Kidney (tissue), 14 donors: Measurements from ENCODE around the gene TSGA10IP. TPM values are rescaled to one million over a fixed set of nuclear protein-coding genes. Genes with fewer than 3 reads are reported as not detected.
A peak's percentile ranks its signal among the peaks of the same experiment; 100 is the strongest.

Source experiments
- DNase-seq, 5 donors: peaks; one replicate each; pipeline ENCODE4 v3.0.0-alpha.2; 2013 to 2020
- FAIRE-seq: peaks from 2 replicates; lab custom pipeline; 2012; peaks lifted over from hg19 to GRCh38; lab: Jason Lieb, UNC
- H3K27ac ChIP-seq, 2 donors: one replicate each; pipeline ENCODE4 v1.7.0; 2013; ENCODE audit warnings: low read depth in 2 of 2, low read length in 2 of 2, inconsistent platforms in 1 of 2
- H3K27me3 ChIP-seq: one replicate; pipeline ENCODE4 v1.7.1; 2013; ENCODE audit warnings: low read length, inconsistent platforms; ENCODE audit not compliant: control insufficient read depth, insufficient read depth
- H3K36me3 ChIP-seq, 3 donors: one replicate each; pipeline versions ENCODE4 v1.7.0 to v1.7.1; 2013; ENCODE audit warnings: low read length in 3 of 3, control low read depth in 1 of 3, inconsistent platforms in 1 of 3; ENCODE audit not compliant: insufficient read depth in 3 of 3, control insufficient read depth in 2 of 3
- H3K4me1 ChIP-seq, 3 donors: one replicate each; pipeline versions ENCODE4 v1.7.0 to v1.7.1; 2013; ENCODE audit warnings: low read length in 3 of 3, inconsistent platforms in 1 of 3, low read depth in 1 of 3; ENCODE audit not compliant: control insufficient read depth in 2 of 3, insufficient read depth in 2 of 3
- H3K4me3 ChIP-seq, 3 donors: one replicate each; pipeline versions ENCODE4 v1.7.0 to v1.8.1; 2013; ENCODE audit warnings: low read length in 3 of 3, control low read depth in 1 of 3, inconsistent platforms in 1 of 3
- H3K9ac ChIP-seq, 3 donors: one replicate each; pipeline versions ENCODE4 v1.7.0 to v1.7.1; 2013; ENCODE audit warnings: low read length in 3 of 3, control low read depth in 1 of 3, inconsistent platforms in 1 of 3
- H3K9me3 ChIP-seq, 3 donors: one replicate each; pipeline versions ENCODE4 v1.7.0 to v1.7.1; 2013; ENCODE audit warnings: low read length in 3 of 3, control low read depth in 1 of 3, inconsistent platforms in 1 of 3; ENCODE audit not compliant: control insufficient read depth in 2 of 3, insufficient read depth in 1 of 3
- CTCF ChIP-seq: IDR thresholded peaks from 3 replicates; pipeline ENCODE4 v1.5.1; 2012; ENCODE audit warnings: mild to moderate bottlenecking, moderate library complexity, borderline replicate concordance; ENCODE audit not compliant: insufficient read depth; ENCODE audit errors: extremely low read depth
- intact Hi-C: fragments of 100-400 bp; cut with DNase I; formaldehyde crosslinking; loops from one replicate; pipeline ENCODE4 v1.11.1; 2022
- polyA plus RNA-seq: library from polyadenylated mRNA; stranded (reverse); fragments of 350-450 nt; fragmentation: Illumina TruSeq; extraction: RNeasy Lipid Tissue Mini Kit (QIAGEN cat#74804); gene quantifications from one replicate; pipeline ENCODE4 v1.2.3, GENCODE V29; 2014; ENCODE audit warnings: low read depth, low replicate concordance; ENCODE audit not compliant: insufficient read depth
- total RNA-seq: library from RNA; stranded (reverse); fragmentation: NEBNext Ultra II Directional; extraction: Animal tissue kit (Norgen Biotek cat#: 25700); gene quantifications from one replicate; pipeline ENCODE4 v1.2.1, GENCODE V29; 2021
- donor health status: control.
- donor health status: control.
- donor health status: control.
- donor health status: control.
- donor health status: control.
- donor health status: DM: yes; HTN: yes; CAD: no.
- donor health status: Normal renal cell carcinoma (clear cell type).

TSGA10IP gene
- total and polyA plus RNA-seq, 2 donors from 2014 or later: not detected

- no peak for TF ChIP-seq CTCF
- DNase-seq (peak in 1 of 5 donors; percentile 34), FAIRE-seq (no peak)
- no peaks in the 10 kb centered on the region for H3K9me3 ChIP-seq
- H3K36me3 ChIP-seq: peaks cover 0 to 7% (median 3%) of the 10 kb centered on the region in 3 donors
- no peak overlapping the region for H3K9ac ChIP-seq
- intact Hi-C loops: no loop called here
- H3K27ac ChIP-seq: no peak overlapping the region
- peaks cover 0 to 6% (median 0%) of the 10 kb centered on the region in 3 donors for H3K4me1 ChIP-seq
- H3K27me3 ChIP-seq: peaks cover 3% of the 10 kb centered on the region
- H3K4me3 ChIP-seq: no peak overlapping the region
Observed at GRCh38 chr11:66006134-66006890, 61.0 kb downstream of the TSGA10IP start.

GRCh38 chr11:66006891-66007176, 61.6 kb downstream of the TSGA10IP start:
- intact Hi-C loops: no loop called here
- no peak overlapping the region for H3K4me3 ChIP-seq
- TF ChIP-seq CTCF: no peak
- FAIRE-seq (no peak), DNase-seq (no peak)
- no peak overlapping the region for H3K27ac ChIP-seq
- no peaks in the 10 kb centered on the region for H3K9me3 ChIP-seq
- no peak overlapping the region for H3K9ac ChIP-seq
- peaks cover 6% of the 10 kb centered on the region for H3K27me3 ChIP-seq
- H3K4me1 ChIP-seq: peaks cover 0 to 6% (median 0%) of the 10 kb centered on the region in 3 donors
- H3K36me3 ChIP-seq: peaks cover 0 to 7% (median 3%) of the 10 kb centered on the region in 3 donors

GRCh38 chr11:66007201-66007634, 61.9 kb downstream of the TSGA10IP start:
- intact Hi-C loops: no loop called here
- Histone ChIP-seq H3K27ac (no peak overlapping the region), H3K27me3 (peaks cover 7% of the 10 kb centered on the region), H3K9ac (no peak overlapping the region), H3K9me3 (no peaks in the 10 kb centered on the region), H3K36me3 (peaks cover 0 to 7% (median 3%) of the 10 kb centered on the region in 3 donors), H3K4me1 (peaks cover 0 to 6% (median 0%) of the 10 kb centered on the region in 3 donors), H3K4me3 (no peak overlapping the region)
- FAIRE-seq: no peak
- no peak for TF ChIP-seq CTCF
- no peak for DNase-seq

GRCh38 chr11:66008095-66008467, 62.8 kb downstream of the TSGA10IP start:
- Histone ChIP-seq H3K9ac (no peak overlapping the region), H3K9me3 (no peaks in the 10 kb centered on the region), H3K4me3 (no peak overlapping the region), H3K4me1 (peaks cover 0 to 5% (median 0%) of the 10 kb centered on the region in 3 donors), H3K27ac (no peak overlapping the region), H3K36me3 (peaks cover 0 to 7% (median 3%) of the 10 kb centered on the region in 3 donors), H3K27me3 (peaks cover 9% of the 10 kb centered on the region)
- intact Hi-C loops: no loop called here
- DNase-seq: no peak
- no peak for TF ChIP-seq CTCF
- no peak for FAIRE-seq
